HepG2 (cell line): Measurements from ENCODE around the gene TMOD2. TPM values are rescaled to one million over a fixed set of nuclear protein-coding genes. Genes with fewer than 3 reads are reported as not detected.

Experiments used
- ATAC-seq: fragments of 200-7000 bp; cut with Tn5 transposase; 3 replicates; pipeline ENCODE4 v1.9.1; 2020; ENCODE audit warnings: mild to moderate bottlenecking, moderate library complexity
- BruUV-seq: library from RNA; stranded (reverse); fragments of 400-500 nt; replicated peaks from 2 replicates; lab custom pipeline; 2021; lab: Mats Ljungman, UMichigan
- CTCF ChIA-PET: fragments of 300-600 bp; formaldehyde crosslinking; extraction: SDS; loops from one replicate; lab custom pipeline; 2021; ENCODE audit warnings: low total read pairs, inconsistent platforms, low intra/inter-chr PET ratio; lab: Yijun Ruan, JAX
- POLR2A ChIA-PET: fragments of 350-600 bp; sonication (Branson Sonifier 250); formaldehyde crosslinking; loops from one replicate; lab custom pipeline; 2020; ENCODE audit warnings: antibody characterized with exemption, inconsistent platforms; lab: Yijun Ruan, JAX
- DNase-seq: peaks from one replicate; pipeline ENCODE4 v3.0.0-alpha.2; 2015; ENCODE audit warnings: low spot score
- FAIRE-seq: peaks from 3 replicates; lab custom pipeline; 2011; peaks lifted over from hg19 to GRCh38; lab: Jason Lieb, UNC
- H2AFZ ChIP-seq: one replicate; pipeline ENCODE4 v1.6.1; 2011; ENCODE audit warnings: low read length, inconsistent platforms
- H3K27ac ChIP-seq: fragments of 300-600 bp; 3 replicates; pipeline ENCODE4 v1.8.0; 2011; ENCODE audit warnings: mixed run types, mild to moderate bottlenecking, mixed read lengths, low read length, inconsistent platforms; ENCODE audit not compliant: insufficient read depth; ENCODE audit errors: extremely low read length
- H3K27me3 ChIP-seq, 2 experiments: fragments of 200-600 bp in 1 of 2; 2 replicates in 1 of 2; 3 replicates in 1 of 2; pipeline versions ENCODE4 v1.6.0 to v1.8.0; 2011; ENCODE audit warnings: low read length in 2 of 2, mild to moderate bottlenecking in 2 of 2, moderate library complexity in 2 of 2, inconsistent platforms in 1 of 2; ENCODE audit not compliant: insufficient read depth in 2 of 2, control insufficient read depth in 1 of 2
- H3K36me3 ChIP-seq, 2 experiments: fragments of 200-600 bp in 1 of 2; replicated peaks in 1 of 2; 2 replicates in 1 of 2; 3 replicates in 1 of 2; pipeline versions ENCODE4 v1.5.1 to v1.8.0; 2011; ENCODE audit warnings: low read length in 2 of 2, inconsistent platforms in 1 of 2; ENCODE audit not compliant: insufficient read depth in 2 of 2, control insufficient read depth in 1 of 2
- H3K4me1 ChIP-seq: 2 replicates; pipeline ENCODE4 v1.5.1; 2012; ENCODE audit warnings: low read length, inconsistent platforms; ENCODE audit not compliant: insufficient read depth
- H3K4me2 ChIP-seq: 2 replicates; pipeline ENCODE4 v1.6.0; 2011; ENCODE audit warnings: low read depth, low read length, inconsistent platforms
- H3K4me3 ChIP-seq, 3 experiments: fragments of 200-600 bp in 1 of 3; sonication (generic), shearing (Covaris generic) in 1 of 3; replicated peaks in 1 of 3; 2 replicates each; pipeline ENCODE4 v1.5.1; 2011 to 2016; ENCODE audit warnings: low read length in 3 of 3, inconsistent platforms in 2 of 3, low read depth in 2 of 3, mild to moderate bottlenecking in 2 of 3, control low read depth in 1 of 3, mixed read lengths in 1 of 3; ENCODE audit not compliant: insufficient read depth in 1 of 3
- H3K79me2 ChIP-seq: one replicate; pipeline ENCODE4 v1.6.1; 2011; ENCODE audit warnings: low read length, inconsistent platforms; ENCODE audit not compliant: insufficient read depth
- H3K9ac ChIP-seq: 2 replicates; pipeline ENCODE4 v1.6.0; 2011; ENCODE audit warnings: mild to moderate bottlenecking, low read depth, low read length, inconsistent platforms; ENCODE audit not compliant: insufficient read depth
- H3K9me3 ChIP-seq: 2 replicates; pipeline ENCODE4 v1.5.1; 2012; ENCODE audit warnings: mild to moderate bottlenecking, low read length
- H4K20me1 ChIP-seq: 2 replicates; pipeline ENCODE4 v1.6.0; 2011; ENCODE audit warnings: inconsistent platforms, mild to moderate bottlenecking, low read length, moderate library complexity; ENCODE audit not compliant: insufficient read depth
- ZNF775 ChIP-seq: sonication (generic); formaldehyde crosslinking; IDR thresholded peaks from 2 replicates; pipeline ENCODE4 v1.4.0; 2020; ENCODE audit warnings: missing genetic modification reagents, mild to moderate bottlenecking, moderate library complexity, borderline replicate concordance
- WGBS: methylation state at CpG from one replicate; pipeline ENCODE4 v1.1.6; 2017; ENCODE audit warnings: low lambda C conversion rate; 5-methylcytosine and 5-hydroxymethylcytosine counted together
- in situ Hi-C: cut with HindIII; loops from 2 replicates; pipeline ENCODE4 v1.10.0; 2017; ENCODE audit warnings: low pct_unique_long_range_greater_than_20kb; ENCODE audit not compliant: extremely low pct_ligation_motif_present
- intact Hi-C: fragments of 100-400 bp; cut with micrococcal nuclease; formaldehyde crosslinking; loops from one replicate; pipeline ENCODE4 v1.10.0; 2022; ENCODE audit not compliant: unreplicated experiment
- polyA plus RNA-seq, 8 experiments: library from polyadenylated mRNA; depleted of rRNA in 3 of 8; stranded (reverse) in 7 of 8; unstranded in 1 of 8; fragments of >200 nt; fragmentation: Illumina TruSeq in 4 of 8; extraction: Trizol in 4 of 8; gene quantifications; 2 replicates each; pipeline versions ENCODE4 v1.2.1 to v1.2.3, GENCODE V29; 2011 to 2016; ENCODE audit warnings: low read depth in 4 of 8, missing spikeins in 1 of 8, mixed read lengths in 1 of 8; ENCODE audit not compliant: insufficient read depth in 1 of 8
- total RNA-seq, 5 experiments: library from RNA; depleted of rRNA; stranded (reverse); fragments of >200 nt; fragmentation: Illumina TruSeq; extraction: Trizol; gene quantifications; 2 replicates each; pipeline ENCODE4 v1.2.3, GENCODE V29; 2016; ENCODE audit warnings: low read depth in 1 of 5
- TF ChIP-seq, protein P1 (sequence below): IDR thresholded peaks from 2 replicates; pipeline ENCODE4 v1.4.0; 2020; ENCODE audit warnings: mild to moderate bottlenecking, missing genetic modification reagents
- TF ChIP-seq, protein P2 (sequence below): IDR thresholded peaks from 2 replicates; pipeline ENCODE4 v1.6.1; 2018; ENCODE audit warnings: missing genetic modification reagents

The TMOD2 gene
- total and polyA plus RNA-seq, 2 of the 13 experiments (the other 11 are each of a cell fraction or from before 2014, with no cell fraction given) = 0.01 to 0.02 TPM

DNA sequence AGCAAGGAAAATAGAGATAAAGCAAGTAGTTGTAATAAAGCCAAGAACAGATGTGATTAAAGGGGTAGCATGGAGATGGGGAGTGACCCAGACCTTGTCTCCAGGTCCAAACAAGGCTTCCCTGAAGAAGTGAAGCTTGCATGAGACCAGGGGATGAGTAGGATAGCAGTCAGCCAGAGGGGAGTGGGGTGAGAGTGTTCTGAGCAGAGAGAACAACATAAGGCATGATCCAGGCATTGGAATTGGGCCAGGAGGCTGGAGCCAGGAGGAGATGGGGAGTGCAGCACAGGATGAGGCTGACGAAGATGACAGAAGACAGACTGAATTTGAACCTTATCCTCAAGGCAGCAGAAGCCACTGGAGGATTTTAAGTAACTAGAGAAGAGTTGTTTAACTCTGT lies 7.2 kb downstream of the TMOD2 start:
- H4K20me1 ChIP-seq = no peaks in the 10 kb centered on the region
- FAIRE-seq = no peak
- TF ChIP-seq, protein P1, sequence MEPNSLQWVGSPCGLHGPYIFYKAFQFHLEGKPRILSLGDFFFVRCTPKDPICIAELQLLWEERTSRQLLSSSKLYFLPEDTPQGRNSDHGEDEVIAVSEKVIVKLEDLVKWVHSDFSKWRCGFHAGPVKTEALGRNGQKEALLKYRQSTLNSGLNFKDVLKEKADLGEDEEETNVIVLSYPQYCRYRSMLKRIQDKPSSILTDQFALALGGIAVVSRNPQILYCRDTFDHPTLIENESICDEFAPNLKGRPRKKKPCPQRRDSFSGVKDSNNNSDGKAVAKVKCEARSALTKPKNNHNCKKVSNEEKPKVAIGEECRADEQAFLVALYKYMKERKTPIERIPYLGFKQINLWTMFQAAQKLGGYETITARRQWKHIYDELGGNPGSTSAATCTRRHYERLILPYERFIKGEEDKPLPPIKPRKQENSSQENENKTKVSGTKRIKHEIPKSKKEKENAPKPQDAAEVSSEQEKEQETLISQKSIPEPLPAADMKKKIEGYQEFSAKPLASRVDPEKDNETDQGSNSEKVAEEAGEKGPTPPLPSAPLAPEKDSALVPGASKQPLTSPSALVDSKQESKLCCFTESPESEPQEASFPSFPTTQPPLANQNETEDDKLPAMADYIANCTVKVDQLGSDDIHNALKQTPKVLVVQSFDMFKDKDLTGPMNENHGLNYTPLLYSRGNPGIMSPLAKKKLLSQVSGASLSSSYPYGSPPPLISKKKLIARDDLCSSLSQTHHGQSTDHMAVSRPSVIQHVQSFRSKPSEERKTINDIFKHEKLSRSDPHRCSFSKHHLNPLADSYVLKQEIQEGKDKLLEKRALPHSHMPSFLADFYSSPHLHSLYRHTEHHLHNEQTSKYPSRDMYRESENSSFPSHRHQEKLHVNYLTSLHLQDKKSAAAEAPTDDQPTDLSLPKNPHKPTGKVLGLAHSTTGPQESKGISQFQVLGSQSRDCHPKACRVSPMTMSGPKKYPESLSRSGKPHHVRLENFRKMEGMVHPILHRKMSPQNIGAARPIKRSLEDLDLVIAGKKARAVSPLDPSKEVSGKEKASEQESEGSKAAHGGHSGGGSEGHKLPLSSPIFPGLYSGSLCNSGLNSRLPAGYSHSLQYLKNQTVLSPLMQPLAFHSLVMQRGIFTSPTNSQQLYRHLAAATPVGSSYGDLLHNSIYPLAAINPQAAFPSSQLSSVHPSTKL (CRISPR knock-in tag) = no peak
- TF ChIP-seq ZNF775 (CRISPR knock-in tag) = no peak
- TF ChIP-seq, protein P2, sequence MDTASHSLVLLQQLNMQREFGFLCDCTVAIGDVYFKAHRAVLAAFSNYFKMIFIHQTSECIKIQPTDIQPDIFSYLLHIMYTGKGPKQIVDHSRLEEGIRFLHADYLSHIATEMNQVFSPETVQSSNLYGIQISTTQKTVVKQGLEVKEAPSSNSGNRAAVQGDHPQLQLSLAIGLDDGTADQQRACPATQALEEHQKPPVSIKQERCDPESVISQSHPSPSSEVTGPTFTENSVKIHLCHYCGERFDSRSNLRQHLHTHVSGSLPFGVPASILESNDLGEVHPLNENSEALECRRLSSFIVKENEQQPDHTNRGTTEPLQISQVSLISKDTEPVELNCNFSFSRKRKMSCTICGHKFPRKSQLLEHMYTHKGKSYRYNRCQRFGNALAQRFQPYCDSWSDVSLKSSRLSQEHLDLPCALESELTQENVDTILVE (CRISPR knock-in tag) = no peak
- H3K4me1 ChIP-seq = no peaks in the 10 kb centered on the region
- no peak overlapping the region for H3K4me3 ChIP-seq
- intact Hi-C loops (no loop called here), in situ Hi-C loops (no loop called here)
- WGBS = 0% methylated on average over 1 of the region's 1 CpG
- H3K27me3 ChIP-seq = peaks cover 0 to 25% of the 10 kb centered on the region in 2 experiments; a peak in 3 of 5 replicates
- H3K9ac ChIP-seq = no peak overlapping the region
- no peak overlapping the region for H2AFZ ChIP-seq
- no peak for ATAC-seq
- H3K9me3 ChIP-seq = no peaks in the 10 kb centered on the region
- BruUV-seq = no TSS peak
- ChIA-PET POLR2A (no interaction called here), CTCF (no interaction called here)
- no peaks in the 10 kb centered on the region for H3K79me2 ChIP-seq
- no peaks in the 10 kb centered on the region for H3K36me3 ChIP-seq
- H3K4me2 ChIP-seq = no peak overlapping the region
- no peak overlapping the region for H3K27ac ChIP-seq
- no peak for DNase-seq
